IMR-90 (cell line): ENCODE results near the gene AHNAK2. TPM values are rescaled to one million over a fixed set of nuclear protein-coding genes. Genes with fewer than 3 reads are reported as not detected.

Experiments
- ATAC-seq: fragments of 200-7000 bp; cut with Tn5 transposase; 2 replicates; pipeline ENCODE4 v1.9.1; 2020; ENCODE audit warnings: low read depth, mild to moderate bottlenecking, moderate library complexity
- BruUV-seq: library from RNA; stranded (reverse); fragments of 400-500 nt; replicated peaks from 2 replicates; lab custom pipeline; 2021; lab: Mats Ljungman, UMichigan
- CTCF ChIA-PET: fragments of 300-600 bp; formaldehyde crosslinking; extraction: SDS; loops from one replicate; lab custom pipeline; 2021; ENCODE audit warnings: antibody characterized with exemption; lab: Yijun Ruan, JAX
- POLR2A ChIA-PET: fragments of 300-600 bp; sonication (Branson Sonifier 250); formaldehyde crosslinking; loops from one replicate; lab custom pipeline; 2022; ENCODE audit warnings: antibody characterized with exemption; ENCODE audit not compliant: unreplicated experiment; lab: Charles Lee
- DNase-seq: peaks from one replicate; pipeline ENCODE4 v3.0.0; 2013
- H2AFZ ChIP-seq: replicated peaks from 2 replicates; pipeline ENCODE3; 2013; ENCODE audit warnings: low read length, mild to moderate bottlenecking; ENCODE audit not compliant: poor library complexity
- H2AK5ac ChIP-seq: 2 replicates; pipeline ENCODE4 v1.6.1; 2013; ENCODE audit warnings: low read depth, low read length, inconsistent platforms
- H2AK9ac ChIP-seq: replicated peaks from 2 replicates; pipeline ENCODE3; 2013; ENCODE audit warnings: mild to moderate bottlenecking, low read depth, low read length, moderate library complexity; ENCODE audit not compliant: poor library complexity
- H2BK120ac ChIP-seq: 2 replicates; pipeline ENCODE4 v1.6.1; 2013; ENCODE audit warnings: low read depth, low read length, inconsistent platforms
- H2BK15ac ChIP-seq: 3 replicates; pipeline ENCODE4 v1.6.1; 2013; ENCODE audit warnings: low read depth, low read length, inconsistent platforms
- H2BK20ac ChIP-seq: 2 replicates; pipeline ENCODE4 v1.6.1; 2013; ENCODE audit warnings: low read depth, mild to moderate bottlenecking, inconsistent platforms, low read length, moderate library complexity
- H2BK5ac ChIP-seq: 2 replicates; pipeline ENCODE4 v1.6.1; 2013; ENCODE audit warnings: mild to moderate bottlenecking, low read depth, low read length, inconsistent platforms; ENCODE audit not compliant: poor library complexity, severe bottlenecking
- H3K14ac ChIP-seq: replicated peaks from 2 replicates; pipeline ENCODE4 v1.6.1; 2013; ENCODE audit warnings: low read depth, low read length, inconsistent platforms
- H3K18ac ChIP-seq: 2 replicates; pipeline ENCODE4 v1.6.1; 2013; ENCODE audit warnings: low read depth, low read length, control low read depth
- H3K23ac ChIP-seq: 2 replicates; pipeline ENCODE4 v1.6.1; 2013; ENCODE audit warnings: low read depth, low read length, inconsistent platforms
- H3K27ac ChIP-seq: 2 replicates; pipeline ENCODE4 v1.5.1; 2013; ENCODE audit warnings: mild to moderate bottlenecking, control low read depth, low read length; ENCODE audit not compliant: insufficient read depth
- H3K27me3 ChIP-seq: 2 replicates; pipeline ENCODE4 v1.6.1; 2013; ENCODE audit warnings: low read length; ENCODE audit not compliant: control insufficient read depth, insufficient read depth
- H3K36me3 ChIP-seq: 2 replicates; pipeline ENCODE4 v1.6.1; 2013; ENCODE audit warnings: low read length, mixed read lengths; ENCODE audit not compliant: control insufficient read depth, insufficient read depth
- H3K4ac ChIP-seq: 2 replicates; pipeline ENCODE4 v1.6.1; 2013; ENCODE audit warnings: low read depth, low read length, inconsistent platforms
- H3K4me1 ChIP-seq: 2 replicates; pipeline ENCODE4 v1.6.1; 2013; ENCODE audit warnings: low read length, mixed read lengths; ENCODE audit not compliant: control insufficient read depth, insufficient read depth
- H3K4me2 ChIP-seq: 2 replicates; pipeline ENCODE4 v1.6.1; 2013; ENCODE audit warnings: low read depth, mild to moderate bottlenecking, control low read depth, low read length, moderate library complexity
- H3K4me3 ChIP-seq: 2 replicates; pipeline ENCODE4 v1.5.1; 2013; ENCODE audit warnings: low read depth, mild to moderate bottlenecking, control low read depth, low read length, moderate library complexity; ENCODE audit not compliant: insufficient read depth
- H3K56ac ChIP-seq: 2 replicates; pipeline ENCODE4 v1.6.1; 2013; ENCODE audit warnings: low read length, inconsistent platforms; ENCODE audit not compliant: insufficient read depth; ENCODE audit errors: extremely low read depth
- H3K79me1 ChIP-seq, 2 experiments: 2 replicates each; pipeline ENCODE4 v1.6.1; 2013; ENCODE audit warnings: low read length in 2 of 2, inconsistent platforms in 1 of 2, low read depth in 1 of 2
- H3K9ac ChIP-seq: 2 replicates; pipeline ENCODE4 v1.6.1; 2013; ENCODE audit warnings: low read depth, low read length, control low read depth
- H3K9me1 ChIP-seq: 2 replicates; pipeline ENCODE4 v1.6.1; 2013; ENCODE audit warnings: low read length, inconsistent platforms; ENCODE audit not compliant: insufficient read depth
- H3K9me3 ChIP-seq: 2 replicates; pipeline ENCODE4 v1.6.1; 2013; ENCODE audit warnings: low read length; ENCODE audit not compliant: control insufficient read depth, insufficient read depth
- H4K20me1 ChIP-seq: 2 replicates; pipeline ENCODE4 v1.6.1; 2013; ENCODE audit warnings: low read length, inconsistent platforms; ENCODE audit not compliant: insufficient read depth
- H4K5ac ChIP-seq: 2 replicates; pipeline ENCODE4 v1.6.1; 2013; ENCODE audit warnings: mild to moderate bottlenecking, low read depth, low read length, control low read depth
- H4K8ac ChIP-seq, 2 experiments: 2 replicates each; pipeline ENCODE4 v1.6.1; 2013; ENCODE audit warnings: low read depth in 2 of 2, low read length in 2 of 2, control low read depth in 1 of 2, inconsistent platforms in 1 of 2
- H4K91ac ChIP-seq: 2 replicates; pipeline ENCODE4 v1.6.1; 2013; ENCODE audit warnings: low read depth, low read length, inconsistent platforms; ENCODE audit not compliant: insufficient read depth
- MAFK ChIP-seq: IDR thresholded peaks from 2 replicates; pipeline ENCODE4 v1.6.1; 2012; ENCODE audit warnings: low read depth, low read length, improper control_type of control experiment
- MAZ ChIP-seq: IDR thresholded peaks from 2 replicates; pipeline ENCODE4 v1.6.1; 2012; ENCODE audit warnings: low read depth, mild to moderate bottlenecking, low read length, improper control_type of control experiment, moderate library complexity, borderline replicate concordance
- WGBS, 2 experiments: methylation state at CpG; one replicate each; pipeline versions ENCODE4 v1.1.5 to v1.1.7; 2013; ENCODE audit warnings: missing lambda C conversion rate in 2 of 2; ENCODE audit not compliant: insufficient read length in 1 of 2; ENCODE audit errors: extremely low coverage in 2 of 2; 5-methylcytosine and 5-hydroxymethylcytosine counted together
- dilution Hi-C: fragments of 300-500 bp; cut with HindIII; formaldehyde crosslinking; loops from one replicate; pipeline ENCODE4 v1.14.3; 2018; ENCODE audit warnings: low sequenced_read_pairs; ENCODE audit not compliant: unreplicated experiment
- in situ Hi-C: fragments of 300-500 bp; cut with MboI; formaldehyde crosslinking; loops from 3 replicates; pipeline ENCODE4 v1.14.3; 2019; ENCODE audit warnings: low sequenced_read_pairs, inconsistent platforms, mixed read lengths
- intact Hi-C: fragments of 100-400 bp; cut with micrococcal nuclease; formaldehyde crosslinking; loops from 2 replicates; pipeline ENCODE4 v1.10.0; 2022
- polyA plus RNA-seq, 3 experiments: library from polyadenylated mRNA; depleted of rRNA; stranded (reverse); fragments of >200 nt; gene quantifications; 2 replicates each; pipeline ENCODE4 v1.2.3, GENCODE V29; 2012; ENCODE audit warnings: low replicate concordance in 1 of 3
- total RNA-seq: library from RNA; depleted of rRNA; stranded (reverse); fragments of >200 nt; gene quantifications from 2 replicates; pipeline ENCODE4 v1.2.3, GENCODE V29; 2012

The AHNAK2 gene
- total and polyA plus RNA-seq, 2 of the 4 experiments (the other 2 are of a cell fraction): 2.6 to 7.9 TPM

- peaks cover 29% of the 10 kb centered on the region for H3K4me1 ChIP-seq
- peak overlapping the region; percentile 81 for H4K91ac ChIP-seq
- peak overlapping the region; percentile 73 for H3K4ac ChIP-seq
- H2AK9ac ChIP-seq: peak overlapping the region; percentile 90
- no peak overlapping the region for H2BK20ac ChIP-seq
- BruUV-seq: no TSS peak
- intact Hi-C loops (no loop called here), in situ Hi-C loops (no loop called here), dilution Hi-C loops (no loop called here)
- H3K9me3 ChIP-seq: no peaks in the 10 kb centered on the region
- peak overlapping the region; percentile 84 for H3K14ac ChIP-seq
- no peaks in the 10 kb centered on the region for H3K27me3 ChIP-seq
- H3K9me1 ChIP-seq: peaks cover 5% of the 10 kb centered on the region
- WGBS, 2 experiments: no CpG with 5 or more reads among the region's 12 CpGs
- no peak overlapping the region for H3K9ac ChIP-seq
- ChIA-PET POLR2A (interaction anchor here (0.7 kb wide), 1 partner anchor 10 kb away, joined by 3 read pairs; the partner anchor contains the start of gene AHNAK2), CTCF (no interaction called here)
- H3K36me3 ChIP-seq: no peaks in the 10 kb centered on the region
- peak overlapping the region in 1 of 2 experiments; percentile 84; a peak in 2 of 4 replicates for H4K8ac ChIP-seq
- H3K23ac ChIP-seq: peak overlapping the region; percentile 80; the same call in 1 of the 2 replicates
- no peak overlapping the region for H3K27ac ChIP-seq
- ATAC-seq (peak; percentile 38), DNase-seq (peak; percentile 35)
- no peak overlapping the region for H3K4me3 ChIP-seq
- H2AFZ ChIP-seq: peak overlapping the region; percentile 95
- H2BK120ac ChIP-seq: no peak overlapping the region; the same call in 1 of the 2 replicates
- no peak overlapping the region for H4K5ac ChIP-seq
- TF ChIP-seq MAZ (peak; percentile 65; the same call in 1 of the 2 replicates), MAFK (no peak)
- H4K20me1 ChIP-seq: no peaks in the 10 kb centered on the region
- peaks cover 0 to 33% of the 10 kb centered on the region in 2 experiments; a peak in 1 of 4 replicates for H3K79me1 ChIP-seq
- no peak overlapping the region for H3K56ac ChIP-seq
- no peak overlapping the region for H2BK5ac ChIP-seq
- H3K18ac ChIP-seq: peak overlapping the region; percentile 21; the same call in 1 of the 2 replicates
- H2BK15ac ChIP-seq: no peak overlapping the region
- peak overlapping the region; percentile 82 for H3K4me2 ChIP-seq
- H2AK5ac ChIP-seq: peak overlapping the region; percentile 90
Measured at GRCh38 chr14:104968153-104968527, 10.0 kb downstream of the AHNAK2 start.
